CD4-positive, alpha-beta T cell treated with Interleukin-6 at 100 ng/mL for 8 hours (primary cell): ENCODE results near the gene DHRS2.
"Not testable (repeated sequence)": the region's sequence is repeated elsewhere in the genome, so short reads cannot be mapped to it uniquely, and the experiment has no call there.

Experiments used
- DNase-seq: peaks from one replicate; pipeline ENCODE4 v3.0.0-alpha.2; 2020; ENCODE audit warnings: mixed read lengths, low spot score

Gene DHRS2

GRCh38 chr14:23633160-23633701, 2.9 kb upstream of the DHRS2 start:
- DNase-seq: no peak

GRCh38 chr14:23634698-23635412, 1.3 kb upstream of the DHRS2 start:
- DNase-seq: not testable (repeated sequence)

- not testable (repeated sequence) for DNase-seq
These were observed 1.1 kb downstream of the DHRS2 start for GRCh38 chr14:23637312-23637654.

- not testable (repeated sequence) for DNase-seq
These were observed 1.7 kb downstream of the DHRS2 start for GRCh38 chr14:23637655-23638413.

- DNase-seq: no peak
These were observed 2.4 kb downstream of the DHRS2 start for GRCh38 chr14:23638414-23639047.

GRCh38 chr14:23639048-23639890, 3.1 kb downstream of the DHRS2 start:
- DNase-seq: no peak

- no peak for DNase-seq
These were observed 3.8 kb downstream of the DHRS2 start for GRCh38 chr14:23639891-23640523.

GRCh38 chr14:23640524-23641141, 4.5 kb downstream of the DHRS2 start:
- no peak for DNase-seq

- no peak for DNase-seq
These were observed 5.2 kb downstream of the DHRS2 start for GRCh38 chr14:23641180-23641914.

GRCh38 chr14:23641915-23642588, 5.9 kb downstream of the DHRS2 start:
- no peak for DNase-seq

GRCh38 chr14:23643533-23644194, 7.5 kb downstream of the DHRS2 start:
- DNase-seq: no peak

- DNase-seq: no peak
These were observed 8.2 kb downstream of the DHRS2 start for GRCh38 chr14:23644195-23644918.

- no peak for DNase-seq
These were observed 8.8 kb downstream of the DHRS2 start for GRCh38 chr14:23644919-23645336.

- DNase-seq: no peak
These were observed 9.3 kb downstream of the DHRS2 start for GRCh38 chr14:23645504-23645811.

- no peak for DNase-seq
These were observed 9.9 kb downstream of the DHRS2 start for GRCh38 chr14:23645812-23646647.

GRCh38 chr14:23646648-23647549, 10.7 kb downstream of the DHRS2 start:
- DNase-seq: no peak

GRCh38 chr14:23647619-23648018, 11.5 kb downstream of the DHRS2 start:
- DNase-seq: no peak
